Loucy (cell line): Measurements from ENCODE around the gene VAV3.

Source experiments
- EZH2phosphoT487 ChIP-seq: fragments of 200-600 bp; IDR thresholded peaks from 2 replicates; pipeline ENCODE4 v1.6.1; 2018; ENCODE audit warnings: antibody characterized with exemption, mild to moderate bottlenecking, moderate library complexity, borderline replicate concordance
- TF ChIP-seq, protein P1 (sequence below): fragments of 200-600 bp; sonication (generic); conservative IDR thresholded peaks from 2 replicates; pipeline ENCODE4 v1.5.1; 2014; ENCODE audit warnings: mild to moderate bottlenecking, antibody characterized with exemption, low read length

DNA sequence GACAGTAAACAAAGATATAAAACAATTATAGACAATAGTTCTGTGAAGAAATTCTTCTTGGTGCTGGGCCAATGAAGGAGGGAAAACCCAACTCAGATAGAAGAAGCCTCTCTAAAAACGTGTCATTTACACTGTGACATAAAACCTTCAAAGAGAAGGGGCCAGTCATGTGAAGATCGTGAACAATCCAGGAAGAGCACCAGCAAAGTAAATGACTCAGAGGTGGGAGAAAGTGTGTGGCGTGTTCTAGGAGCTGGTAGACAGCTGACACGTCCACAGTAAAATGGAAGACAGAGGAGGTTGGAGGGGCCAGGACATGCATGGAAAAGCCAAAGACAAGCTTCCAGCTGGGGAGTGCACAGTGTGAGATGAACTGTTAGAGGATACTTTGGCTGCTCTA lies 143.6 kb downstream of the VAV3 start:
- TF ChIP-seq, protein P1, sequence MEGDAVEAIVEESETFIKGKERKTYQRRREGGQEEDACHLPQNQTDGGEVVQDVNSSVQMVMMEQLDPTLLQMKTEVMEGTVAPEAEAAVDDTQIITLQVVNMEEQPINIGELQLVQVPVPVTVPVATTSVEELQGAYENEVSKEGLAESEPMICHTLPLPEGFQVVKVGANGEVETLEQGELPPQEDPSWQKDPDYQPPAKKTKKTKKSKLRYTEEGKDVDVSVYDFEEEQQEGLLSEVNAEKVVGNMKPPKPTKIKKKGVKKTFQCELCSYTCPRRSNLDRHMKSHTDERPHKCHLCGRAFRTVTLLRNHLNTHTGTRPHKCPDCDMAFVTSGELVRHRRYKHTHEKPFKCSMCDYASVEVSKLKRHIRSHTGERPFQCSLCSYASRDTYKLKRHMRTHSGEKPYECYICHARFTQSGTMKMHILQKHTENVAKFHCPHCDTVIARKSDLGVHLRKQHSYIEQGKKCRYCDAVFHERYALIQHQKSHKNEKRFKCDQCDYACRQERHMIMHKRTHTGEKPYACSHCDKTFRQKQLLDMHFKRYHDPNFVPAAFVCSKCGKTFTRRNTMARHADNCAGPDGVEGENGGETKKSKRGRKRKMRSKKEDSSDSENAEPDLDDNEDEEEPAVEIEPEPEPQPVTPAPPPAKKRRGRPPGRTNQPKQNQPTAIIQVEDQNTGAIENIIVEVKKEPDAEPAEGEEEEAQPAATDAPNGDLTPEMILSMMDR: no peak
- no peak for TF ChIP-seq EZH2phosphoT487
